Keratinocyte (primary cell): ENCODE data around the gene CHCHD6.

Source experiments
- EZH2 ChIP-seq: IDR thresholded peaks from one replicate; pipeline ENCODE4 v1.6.1; 2012; ENCODE audit warnings: inconsistent platforms, mild to moderate bottlenecking, low read length, moderate library complexity
- TF ChIP-seq, protein P1 (sequence below), 3 experiments: IDR thresholded peaks in 1 of 3; conservative IDR thresholded peaks in 1 of 3; optimal IDR thresholded peaks in 1 of 3; 2 replicates in 2 of 3; 3 replicates in 1 of 3; pipeline versions ENCODE3 to v1.5.1; 2011; ENCODE audit warnings: low read length in 3 of 3, mild to moderate bottlenecking in 3 of 3, moderate library complexity in 2 of 3, control low read depth in 1 of 3, inconsistent platforms in 1 of 3; ENCODE audit not compliant: insufficient read depth in 2 of 3; ENCODE audit errors: extremely low read depth in 1 of 3

GRCh38 chr3:126880901-126881300 lies 176.9 kb downstream of the CHCHD6 start:
- TF ChIP-seq, protein P1, sequence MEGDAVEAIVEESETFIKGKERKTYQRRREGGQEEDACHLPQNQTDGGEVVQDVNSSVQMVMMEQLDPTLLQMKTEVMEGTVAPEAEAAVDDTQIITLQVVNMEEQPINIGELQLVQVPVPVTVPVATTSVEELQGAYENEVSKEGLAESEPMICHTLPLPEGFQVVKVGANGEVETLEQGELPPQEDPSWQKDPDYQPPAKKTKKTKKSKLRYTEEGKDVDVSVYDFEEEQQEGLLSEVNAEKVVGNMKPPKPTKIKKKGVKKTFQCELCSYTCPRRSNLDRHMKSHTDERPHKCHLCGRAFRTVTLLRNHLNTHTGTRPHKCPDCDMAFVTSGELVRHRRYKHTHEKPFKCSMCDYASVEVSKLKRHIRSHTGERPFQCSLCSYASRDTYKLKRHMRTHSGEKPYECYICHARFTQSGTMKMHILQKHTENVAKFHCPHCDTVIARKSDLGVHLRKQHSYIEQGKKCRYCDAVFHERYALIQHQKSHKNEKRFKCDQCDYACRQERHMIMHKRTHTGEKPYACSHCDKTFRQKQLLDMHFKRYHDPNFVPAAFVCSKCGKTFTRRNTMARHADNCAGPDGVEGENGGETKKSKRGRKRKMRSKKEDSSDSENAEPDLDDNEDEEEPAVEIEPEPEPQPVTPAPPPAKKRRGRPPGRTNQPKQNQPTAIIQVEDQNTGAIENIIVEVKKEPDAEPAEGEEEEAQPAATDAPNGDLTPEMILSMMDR (optimal IDR thresholded peaks at IDR 0.05 in 1 of 3, IDR thresholded peaks at IDR 0.05 in 1 of 3, conservative IDR thresholded peaks at IDR 0.05 in 1 of 3; ENCODE audit: extremely low read depth in 1 of 3, insufficient read depth in 2 of 3, low read length in 3 of 3) = no peak
- no peak for TF ChIP-seq EZH2
